ENCODE data around the gene VAMP2.

DNA sequence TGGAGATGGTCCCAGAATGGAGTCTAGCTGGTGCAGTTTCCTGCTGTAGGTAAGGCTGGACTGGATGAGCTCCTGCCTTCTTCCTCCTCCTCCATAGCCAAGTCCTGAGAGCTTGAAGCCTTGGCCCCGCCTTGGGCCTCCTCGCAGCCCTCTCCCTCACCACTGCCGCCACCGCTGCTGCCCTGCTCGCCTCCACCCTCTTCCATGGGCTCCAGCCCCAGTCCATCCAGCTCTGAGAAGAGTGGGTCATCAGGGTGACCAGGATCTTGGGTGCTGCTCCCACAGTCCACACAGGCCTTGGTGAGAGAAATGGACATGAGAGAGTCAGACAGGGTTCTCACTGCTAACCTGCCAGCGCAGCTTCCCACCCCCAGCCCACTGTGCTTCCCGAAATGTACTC, 21.7 kb downstream of the VAMP2 start:
- TF ChIP-seq, protein P1, sequence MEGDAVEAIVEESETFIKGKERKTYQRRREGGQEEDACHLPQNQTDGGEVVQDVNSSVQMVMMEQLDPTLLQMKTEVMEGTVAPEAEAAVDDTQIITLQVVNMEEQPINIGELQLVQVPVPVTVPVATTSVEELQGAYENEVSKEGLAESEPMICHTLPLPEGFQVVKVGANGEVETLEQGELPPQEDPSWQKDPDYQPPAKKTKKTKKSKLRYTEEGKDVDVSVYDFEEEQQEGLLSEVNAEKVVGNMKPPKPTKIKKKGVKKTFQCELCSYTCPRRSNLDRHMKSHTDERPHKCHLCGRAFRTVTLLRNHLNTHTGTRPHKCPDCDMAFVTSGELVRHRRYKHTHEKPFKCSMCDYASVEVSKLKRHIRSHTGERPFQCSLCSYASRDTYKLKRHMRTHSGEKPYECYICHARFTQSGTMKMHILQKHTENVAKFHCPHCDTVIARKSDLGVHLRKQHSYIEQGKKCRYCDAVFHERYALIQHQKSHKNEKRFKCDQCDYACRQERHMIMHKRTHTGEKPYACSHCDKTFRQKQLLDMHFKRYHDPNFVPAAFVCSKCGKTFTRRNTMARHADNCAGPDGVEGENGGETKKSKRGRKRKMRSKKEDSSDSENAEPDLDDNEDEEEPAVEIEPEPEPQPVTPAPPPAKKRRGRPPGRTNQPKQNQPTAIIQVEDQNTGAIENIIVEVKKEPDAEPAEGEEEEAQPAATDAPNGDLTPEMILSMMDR (conservative IDR thresholded peaks at IDR 0.05; ENCODE audit: low read depth, low read length): no peak
- TF ChIP-seq EZH2phosphoT487 (IDR thresholded peaks at IDR 0.05; ENCODE audit: borderline replicate concordance, low read length): no peak

Data from PC-3 (cell line).